GM12801 (cell line): ENCODE results near the gene KDM5B.

Experiments used
- TF ChIP-seq, protein P1 (sequence below): IDR thresholded peaks from one replicate; pipeline ENCODE4 v1.5.1; 2011; ENCODE audit warnings: control low read depth; ENCODE audit not compliant: insufficient read length; ENCODE audit errors: extremely low read depth

KDM5B gene

DNA sequence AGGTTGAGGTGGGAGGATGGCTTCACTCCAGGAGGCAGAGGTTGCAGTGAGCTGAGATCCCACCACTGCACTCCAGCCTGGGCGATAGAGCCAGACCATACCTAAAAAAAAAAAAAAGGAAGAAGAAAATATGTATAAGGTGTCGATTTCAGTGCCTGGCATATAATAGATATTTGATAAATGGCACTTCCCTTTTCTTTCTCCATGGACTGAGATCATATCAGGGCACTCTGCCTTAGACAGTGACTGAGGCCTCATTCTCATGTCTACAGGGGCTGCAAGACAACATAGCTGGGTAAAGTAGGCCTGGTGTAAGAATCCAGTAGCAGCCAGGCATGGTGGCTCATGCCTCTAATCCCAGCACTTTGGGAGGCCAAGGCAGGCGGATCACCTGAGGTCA, 23.7 kb upstream of the KDM5B start:
- TF ChIP-seq, protein P1, sequence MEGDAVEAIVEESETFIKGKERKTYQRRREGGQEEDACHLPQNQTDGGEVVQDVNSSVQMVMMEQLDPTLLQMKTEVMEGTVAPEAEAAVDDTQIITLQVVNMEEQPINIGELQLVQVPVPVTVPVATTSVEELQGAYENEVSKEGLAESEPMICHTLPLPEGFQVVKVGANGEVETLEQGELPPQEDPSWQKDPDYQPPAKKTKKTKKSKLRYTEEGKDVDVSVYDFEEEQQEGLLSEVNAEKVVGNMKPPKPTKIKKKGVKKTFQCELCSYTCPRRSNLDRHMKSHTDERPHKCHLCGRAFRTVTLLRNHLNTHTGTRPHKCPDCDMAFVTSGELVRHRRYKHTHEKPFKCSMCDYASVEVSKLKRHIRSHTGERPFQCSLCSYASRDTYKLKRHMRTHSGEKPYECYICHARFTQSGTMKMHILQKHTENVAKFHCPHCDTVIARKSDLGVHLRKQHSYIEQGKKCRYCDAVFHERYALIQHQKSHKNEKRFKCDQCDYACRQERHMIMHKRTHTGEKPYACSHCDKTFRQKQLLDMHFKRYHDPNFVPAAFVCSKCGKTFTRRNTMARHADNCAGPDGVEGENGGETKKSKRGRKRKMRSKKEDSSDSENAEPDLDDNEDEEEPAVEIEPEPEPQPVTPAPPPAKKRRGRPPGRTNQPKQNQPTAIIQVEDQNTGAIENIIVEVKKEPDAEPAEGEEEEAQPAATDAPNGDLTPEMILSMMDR: no peak

DNA sequence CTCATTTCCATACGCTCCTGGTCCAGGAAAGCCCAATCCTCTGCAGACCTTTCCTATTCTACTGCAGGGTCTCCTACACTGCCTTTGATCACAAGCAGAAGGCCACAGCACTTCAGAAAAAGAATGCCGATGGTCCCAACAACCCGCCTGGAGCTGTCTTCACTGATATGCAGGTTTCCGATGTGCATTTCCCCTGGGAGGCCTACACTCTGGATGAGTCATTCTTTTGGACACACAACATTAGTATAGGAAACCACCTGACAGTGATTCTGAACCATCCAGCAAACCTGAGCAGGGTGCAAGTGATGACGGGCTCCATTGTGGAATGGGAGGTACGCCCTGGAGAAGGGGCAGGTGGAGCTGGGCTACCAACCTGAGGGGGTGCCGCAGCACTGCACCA, 17.5 kb upstream of the KDM5B start:
- TF ChIP-seq, protein P1: no peak

DNA sequence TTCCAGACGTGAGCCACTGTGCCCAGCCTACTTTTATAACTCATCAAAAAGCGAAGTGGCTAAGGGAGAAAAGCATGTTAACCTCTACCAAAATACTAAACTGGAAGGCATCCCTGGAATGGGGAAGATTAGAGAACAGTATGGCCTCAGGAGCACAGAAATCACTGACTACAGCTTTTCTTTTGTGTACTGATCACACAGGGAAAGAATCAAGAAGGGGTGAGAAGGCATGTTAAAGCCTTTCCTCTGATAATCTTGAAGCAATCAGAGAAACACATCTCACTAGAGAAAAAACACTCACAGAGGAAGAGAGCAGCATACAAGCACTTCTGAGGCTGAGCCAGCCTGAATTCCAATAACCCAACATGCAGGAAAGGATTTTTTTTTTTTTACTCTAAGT, 13.2 kb upstream of the KDM5B start:
- TF ChIP-seq, protein P1: no peak

DNA sequence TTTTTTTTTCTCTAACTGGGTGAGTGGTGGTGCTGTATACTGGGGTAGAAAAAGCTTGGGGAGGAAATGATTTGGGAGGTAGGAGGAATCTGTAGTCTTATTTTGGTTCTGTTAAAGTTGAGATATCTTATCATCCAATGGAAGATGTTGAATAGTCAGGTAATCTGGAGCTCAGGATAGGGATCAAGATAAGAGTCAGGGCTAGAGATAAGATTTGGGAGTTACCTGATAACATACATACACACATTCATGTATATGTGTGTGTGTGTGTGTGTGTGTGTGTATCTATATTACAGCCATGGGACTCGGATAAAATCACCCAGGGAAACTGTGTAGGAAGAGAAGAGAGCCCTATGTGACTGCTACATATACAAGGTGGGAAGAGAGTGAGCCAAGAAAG, 10.6 kb upstream of the KDM5B start:
- TF ChIP-seq, protein P1: no peak

DNA sequence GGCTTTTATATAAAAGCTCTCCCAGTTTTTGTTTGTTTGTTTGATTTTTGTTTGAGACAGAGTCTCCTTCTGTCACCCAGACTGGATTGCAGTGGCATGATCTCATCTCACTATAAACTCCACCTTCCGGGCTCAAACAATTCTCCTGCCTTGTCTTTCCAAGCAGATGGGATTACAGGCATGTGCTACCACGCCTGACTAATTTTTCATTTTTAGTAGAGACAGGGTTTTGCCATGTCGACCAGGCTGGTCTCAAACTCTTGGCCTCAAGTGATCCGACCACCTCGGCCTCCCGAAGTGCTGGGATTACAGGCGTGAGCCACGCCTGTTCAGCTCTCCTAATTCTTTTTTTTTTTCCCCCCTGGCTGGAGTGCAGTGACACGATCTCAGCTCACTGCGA, 6.9 kb upstream of the KDM5B start:
- TF ChIP-seq, protein P1: no peak

DNA sequence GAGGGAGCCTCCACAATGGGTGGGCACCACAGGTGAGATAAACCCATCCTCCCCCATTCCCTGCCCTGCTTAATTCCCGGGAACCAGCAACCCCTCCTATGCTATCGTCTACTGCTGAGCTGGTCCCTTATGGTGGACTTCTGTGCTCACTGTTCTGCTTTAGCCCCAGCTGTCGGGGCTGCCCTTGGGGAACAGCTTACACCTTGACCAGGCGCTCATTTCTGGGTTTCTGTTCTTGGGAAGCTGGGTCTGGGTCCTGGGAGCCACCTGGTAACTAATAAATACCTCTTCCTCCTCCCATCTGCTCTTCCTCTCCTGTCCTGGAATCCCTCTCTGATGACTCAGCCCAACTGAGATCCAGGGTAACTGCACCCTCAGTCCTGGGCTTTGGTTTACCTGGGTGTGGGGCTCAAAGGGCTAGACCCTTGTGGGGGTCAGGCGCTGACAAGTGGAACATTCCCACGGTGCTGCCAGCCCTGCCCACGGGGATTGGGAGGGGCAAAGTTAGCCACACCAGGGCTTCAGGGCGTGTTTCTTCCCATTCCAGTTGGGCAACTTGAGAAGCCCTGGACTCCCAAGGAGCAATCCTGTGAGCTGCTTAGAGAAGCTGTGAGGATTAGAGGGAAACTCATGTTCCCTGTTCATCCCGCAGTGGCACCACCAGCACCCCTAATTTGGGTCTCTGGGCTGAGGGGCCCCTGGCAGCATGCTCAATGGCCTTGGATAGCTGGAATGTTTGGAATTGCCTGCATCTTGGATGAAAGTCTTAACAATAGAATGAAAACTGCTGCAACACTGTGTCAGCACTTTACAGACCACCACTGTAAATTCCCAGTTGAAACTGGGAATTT, 4.2 kb upstream of the KDM5B start:
- TF ChIP-seq, protein P1: no peak

DNA sequence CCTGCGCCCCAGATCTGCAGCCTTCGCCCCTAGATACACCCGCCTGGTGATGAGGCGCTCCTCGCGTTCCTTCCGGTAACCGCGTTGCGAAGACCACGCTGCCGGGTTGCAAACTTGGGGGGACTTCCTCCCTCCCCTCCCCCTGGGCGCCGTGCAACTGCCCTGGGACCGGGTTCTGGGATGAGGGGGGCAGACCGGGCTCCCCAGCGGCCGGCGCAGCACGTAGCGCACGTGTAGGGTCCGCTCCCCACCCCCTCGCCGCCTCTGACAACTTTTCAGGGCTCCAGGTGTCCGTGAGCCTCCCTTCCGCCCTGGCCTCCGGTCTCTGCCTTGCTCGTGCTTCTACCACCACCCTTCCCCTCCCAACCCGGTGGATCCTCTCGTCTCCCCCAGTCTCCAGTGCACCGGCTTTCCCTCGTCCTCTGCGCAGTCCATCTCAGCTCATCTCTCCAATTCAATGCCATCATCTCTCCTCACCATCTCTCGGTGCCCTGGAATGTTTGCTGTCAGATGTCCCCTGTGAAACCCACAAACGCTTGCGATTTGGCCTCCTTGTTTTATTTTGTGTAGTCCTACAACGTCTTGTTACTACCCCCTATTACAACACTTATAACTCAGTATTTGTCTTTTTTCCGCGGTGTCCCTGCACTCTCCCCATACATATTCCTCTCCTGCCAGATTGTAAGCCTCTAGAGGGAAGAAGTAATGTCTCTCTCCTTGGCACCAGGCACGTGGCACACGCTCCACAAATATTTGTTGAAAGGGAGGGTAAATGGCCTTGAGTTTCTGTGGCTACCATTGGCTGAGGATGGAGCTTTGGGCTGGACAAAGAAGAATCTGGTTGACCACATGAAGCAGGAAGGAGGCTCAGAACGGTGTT, 3.3 kb upstream of the KDM5B start:
- TF ChIP-seq, protein P1: no peak
